Calu3 (cell line): ENCODE results near the gene ANG. TPM values are rescaled to one million over a fixed set of nuclear protein-coding genes. Genes with fewer than 3 reads are reported as not detected.

Experiments
- BruUV-seq: library from RNA; stranded (reverse); fragments of 400-500 nt; replicated peaks from 2 replicates; lab custom pipeline; 2021; lab: Mats Ljungman, UMichigan
- CTCF ChIA-PET: fragments of 300-600 bp; sonication (Branson Sonifier 250); formaldehyde crosslinking; loops from one replicate; lab custom pipeline; 2022; ENCODE audit warnings: antibody characterized with exemption; lab: Charles Lee
- DNase-seq: peaks from one replicate; pipeline ENCODE4 v3.0.0; 2022
- H3K27ac Mint-ChIP-seq: one replicate; pipeline ENCODE4 v1.8.0; 2022; ENCODE audit warnings: mixed read lengths; ENCODE audit not compliant: unreplicated experiment
- H3K27me3 Mint-ChIP-seq: one replicate; pipeline ENCODE4 v1.8.0; 2022; ENCODE audit warnings: mixed read lengths; ENCODE audit not compliant: unreplicated experiment
- H3K36me3 Mint-ChIP-seq: one replicate; pipeline ENCODE4 v1.8.0; 2022; ENCODE audit warnings: mild to moderate bottlenecking, moderate library complexity, mixed read lengths; ENCODE audit not compliant: insufficient read depth, unreplicated experiment
- H3K4me1 Mint-ChIP-seq: one replicate; pipeline ENCODE4 v1.8.0; 2022; ENCODE audit warnings: mild to moderate bottlenecking, low read depth, mixed read lengths; ENCODE audit not compliant: unreplicated experiment
- H3K4me3 Mint-ChIP-seq: one replicate; pipeline ENCODE4 v1.8.0; 2022; ENCODE audit warnings: mild to moderate bottlenecking, low read depth, moderate library complexity, mixed read lengths; ENCODE audit not compliant: unreplicated experiment
- H3K9me3 Mint-ChIP-seq: one replicate; pipeline ENCODE4 v1.8.0; 2022; ENCODE audit warnings: low read depth, mixed read lengths; ENCODE audit not compliant: unreplicated experiment
- intact Hi-C: fragments of 100-400 bp; cut with micrococcal nuclease; formaldehyde crosslinking; loops from one replicate; pipeline ENCODE4 v1.10.0; 2022; ENCODE audit not compliant: unreplicated experiment
- total RNA-seq: library from RNA; stranded (reverse); gene quantifications from 2 replicates; pipeline ENCODE4 v1.2.3, GENCODE V29; 2022
- TF ChIP-seq, protein P1 (sequence below): fragments of 200-600 bp; IDR thresholded peaks from one replicate; pipeline ENCODE4 v1.8.0; 2022; ENCODE audit warnings: antibody characterized with exemption; ENCODE audit not compliant: unreplicated experiment

The ANG gene
- total RNA-seq, 1 experiment from 2014 or later: 4.4 TPM

DNA sequence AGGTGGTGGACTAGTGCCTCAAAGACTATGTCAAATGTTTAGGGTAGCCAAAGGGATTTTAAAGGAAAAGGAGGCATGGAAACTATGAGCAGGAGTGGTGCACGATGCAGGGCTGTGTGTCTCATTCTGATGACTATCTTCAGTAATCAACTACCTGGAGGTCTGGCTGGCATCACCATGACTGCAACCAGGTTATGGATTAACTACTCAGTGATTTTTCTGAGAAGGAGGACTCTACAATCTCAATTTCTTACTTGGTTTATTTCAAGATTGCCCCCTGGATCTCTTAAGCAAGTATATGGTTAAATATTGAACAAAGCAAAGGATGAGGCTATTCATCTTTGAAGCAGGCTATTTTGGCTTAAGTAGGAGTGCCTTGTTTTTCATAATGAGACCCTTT is 38.0 kb downstream of the ANG start:
- Mint-ChIP-seq H3K27ac (peak overlapping the region; percentile 93), H3K9me3 (no peaks in the 10 kb centered on the region), H3K4me1 (peaks cover 44% of the 10 kb centered on the region), H3K36me3 (peaks cover 8% of the 10 kb centered on the region), H3K27me3 (no peaks in the 10 kb centered on the region), H3K4me3 (no peak overlapping the region)
- DNase-seq: no peak
- BruUV-seq: no TSS peak
- intact Hi-C loops: loop anchor here (2.0 kb wide), 1 partner anchor 16 kb away; no protein-coding TSS in a partner anchor
- TF ChIP-seq, protein P1, sequence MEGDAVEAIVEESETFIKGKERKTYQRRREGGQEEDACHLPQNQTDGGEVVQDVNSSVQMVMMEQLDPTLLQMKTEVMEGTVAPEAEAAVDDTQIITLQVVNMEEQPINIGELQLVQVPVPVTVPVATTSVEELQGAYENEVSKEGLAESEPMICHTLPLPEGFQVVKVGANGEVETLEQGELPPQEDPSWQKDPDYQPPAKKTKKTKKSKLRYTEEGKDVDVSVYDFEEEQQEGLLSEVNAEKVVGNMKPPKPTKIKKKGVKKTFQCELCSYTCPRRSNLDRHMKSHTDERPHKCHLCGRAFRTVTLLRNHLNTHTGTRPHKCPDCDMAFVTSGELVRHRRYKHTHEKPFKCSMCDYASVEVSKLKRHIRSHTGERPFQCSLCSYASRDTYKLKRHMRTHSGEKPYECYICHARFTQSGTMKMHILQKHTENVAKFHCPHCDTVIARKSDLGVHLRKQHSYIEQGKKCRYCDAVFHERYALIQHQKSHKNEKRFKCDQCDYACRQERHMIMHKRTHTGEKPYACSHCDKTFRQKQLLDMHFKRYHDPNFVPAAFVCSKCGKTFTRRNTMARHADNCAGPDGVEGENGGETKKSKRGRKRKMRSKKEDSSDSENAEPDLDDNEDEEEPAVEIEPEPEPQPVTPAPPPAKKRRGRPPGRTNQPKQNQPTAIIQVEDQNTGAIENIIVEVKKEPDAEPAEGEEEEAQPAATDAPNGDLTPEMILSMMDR: no peak
- CTCF ChIA-PET: interaction anchor here (0.9 to 1.0 kb wide), 2 partner anchors 12 kb away, joined by 3 to 4 read pairs; no protein-coding TSS in a partner anchor

DNA sequence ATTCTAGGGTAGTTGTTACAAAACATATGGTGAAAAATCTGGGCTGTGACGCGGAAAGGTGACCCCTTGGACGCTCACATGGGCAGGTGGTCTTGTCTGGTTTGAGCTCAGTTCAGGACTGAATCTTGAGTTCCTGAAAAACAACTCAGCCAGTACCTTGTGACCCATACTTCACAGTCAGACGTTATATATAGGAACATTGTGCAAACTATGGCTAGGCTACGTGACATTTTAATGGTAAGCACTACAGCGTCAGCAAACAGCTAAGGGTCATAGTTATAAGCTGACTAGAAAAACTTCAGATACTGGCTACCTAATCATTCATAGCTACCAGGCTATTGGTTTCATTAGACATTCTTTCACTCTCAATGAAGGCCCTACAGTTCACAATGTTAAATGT is 42.3 kb downstream of the ANG start:
- TF ChIP-seq, protein P1: no peak
- CTCF ChIA-PET: no interaction called here
- no TSS peak for BruUV-seq
- intact Hi-C loops: no loop called here
- Mint-ChIP-seq H3K4me3 (no peak overlapping the region), H3K27ac (no peak overlapping the region), H3K9me3 (no peaks in the 10 kb centered on the region), H3K4me1 (peaks cover 31% of the 10 kb centered on the region), H3K36me3 (no peaks in the 10 kb centered on the region), H3K27me3 (no peaks in the 10 kb centered on the region)
- no peak for DNase-seq

DNA sequence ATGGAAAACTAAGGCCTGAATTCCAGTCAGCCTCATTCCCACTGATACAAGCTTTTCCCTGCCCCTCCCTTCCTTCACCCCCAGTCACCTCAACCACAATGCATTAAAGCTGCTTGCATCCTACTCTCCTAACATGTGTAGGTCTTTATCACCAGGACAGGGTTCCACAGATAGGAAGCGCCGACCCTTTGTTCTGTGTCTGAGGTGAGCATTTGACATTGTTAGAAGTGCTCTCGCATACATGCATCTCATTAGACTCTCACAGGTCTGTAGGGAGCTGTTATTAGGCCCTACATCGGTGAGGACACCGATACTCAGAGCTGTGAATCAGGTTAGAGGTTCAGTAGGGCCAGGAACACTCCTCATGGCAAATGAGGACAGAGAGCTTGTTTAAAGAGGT is 43.9 kb downstream of the ANG start:
- Mint-ChIP-seq H3K27ac (no peak overlapping the region), H3K4me3 (no peak overlapping the region), H3K27me3 (no peaks in the 10 kb centered on the region), H3K4me1 (peaks cover 16% of the 10 kb centered on the region), H3K36me3 (no peaks in the 10 kb centered on the region), H3K9me3 (no peaks in the 10 kb centered on the region)
- intact Hi-C loops: no loop called here
- TF ChIP-seq, protein P1: no peak
- CTCF ChIA-PET: no interaction called here
- no TSS peak for BruUV-seq
- no peak for DNase-seq

DNA sequence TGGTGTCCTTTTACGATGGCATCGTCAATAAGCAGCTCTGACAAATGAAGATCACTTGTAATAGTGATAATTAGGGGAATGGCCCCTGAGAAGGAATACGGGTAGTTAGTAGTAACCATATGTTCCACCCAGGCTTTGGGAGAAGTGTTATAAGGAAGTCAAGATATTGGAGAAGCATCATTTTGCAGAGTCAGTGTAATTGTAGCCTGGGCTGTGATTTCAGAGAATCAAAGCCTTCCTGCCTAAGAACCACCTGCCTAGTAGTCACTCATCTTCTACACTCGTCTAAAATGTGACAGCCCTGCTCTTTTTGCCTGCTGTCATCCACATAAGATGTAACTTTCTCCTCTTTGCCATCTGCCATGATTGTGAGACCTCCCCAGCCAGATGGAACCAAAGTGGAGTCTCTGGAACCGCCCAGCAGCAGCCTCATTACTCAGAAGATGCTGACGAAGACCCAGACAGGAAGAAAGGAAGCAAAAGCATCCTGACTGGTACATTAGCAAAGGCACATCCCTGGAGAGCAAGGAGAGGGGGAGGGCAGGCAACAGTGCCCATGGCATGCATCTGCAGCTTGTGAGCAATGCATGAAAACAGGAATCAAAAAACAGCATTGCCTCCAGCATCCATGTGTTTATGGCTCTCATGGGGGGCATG is 44.5 kb downstream of the ANG start:
- no peak overlapping the region for H3K4me3 Mint-ChIP-seq
- intact Hi-C loops: no loop called here
- CTCF ChIA-PET: no interaction called here
- no peaks in the 10 kb centered on the region for H3K36me3 Mint-ChIP-seq
- TF ChIP-seq, protein P1: no peak
- H3K27ac Mint-ChIP-seq: no peak overlapping the region
- H3K4me1 Mint-ChIP-seq: peaks cover 10% of the 10 kb centered on the region
- BruUV-seq: no TSS peak
- H3K9me3 Mint-ChIP-seq: no peaks in the 10 kb centered on the region
- no peaks in the 10 kb centered on the region for H3K27me3 Mint-ChIP-seq
- DNase-seq: no peak
